Rectal smooth muscle tissue (tissue), 1 donor: ENCODE measurements around the gene FXR2.

Experiments
- H3K27ac ChIP-seq: one replicate; pipeline ENCODE4 v1.7.0; 2013; ENCODE audit warnings: low read depth, low read length, inconsistent platforms
- H3K27me3 ChIP-seq: one replicate; pipeline ENCODE4 v1.7.0; 2013; ENCODE audit warnings: low read length; ENCODE audit not compliant: control insufficient read depth, insufficient read depth
- H3K36me3 ChIP-seq: one replicate; pipeline ENCODE4 v1.7.0; 2013; ENCODE audit warnings: low read length; ENCODE audit not compliant: control insufficient read depth, insufficient read depth
- H3K4me1 ChIP-seq: one replicate; pipeline ENCODE4 v1.7.0; 2013; ENCODE audit warnings: low read length; ENCODE audit not compliant: control insufficient read depth, insufficient read depth
- H3K4me3 ChIP-seq: one replicate; pipeline ENCODE4 v1.7.0; 2013; ENCODE audit warnings: low read length
- H3K9ac ChIP-seq: one replicate; pipeline ENCODE4 v1.7.0; 2013; ENCODE audit warnings: low read length

FXR2 gene

DNA sequence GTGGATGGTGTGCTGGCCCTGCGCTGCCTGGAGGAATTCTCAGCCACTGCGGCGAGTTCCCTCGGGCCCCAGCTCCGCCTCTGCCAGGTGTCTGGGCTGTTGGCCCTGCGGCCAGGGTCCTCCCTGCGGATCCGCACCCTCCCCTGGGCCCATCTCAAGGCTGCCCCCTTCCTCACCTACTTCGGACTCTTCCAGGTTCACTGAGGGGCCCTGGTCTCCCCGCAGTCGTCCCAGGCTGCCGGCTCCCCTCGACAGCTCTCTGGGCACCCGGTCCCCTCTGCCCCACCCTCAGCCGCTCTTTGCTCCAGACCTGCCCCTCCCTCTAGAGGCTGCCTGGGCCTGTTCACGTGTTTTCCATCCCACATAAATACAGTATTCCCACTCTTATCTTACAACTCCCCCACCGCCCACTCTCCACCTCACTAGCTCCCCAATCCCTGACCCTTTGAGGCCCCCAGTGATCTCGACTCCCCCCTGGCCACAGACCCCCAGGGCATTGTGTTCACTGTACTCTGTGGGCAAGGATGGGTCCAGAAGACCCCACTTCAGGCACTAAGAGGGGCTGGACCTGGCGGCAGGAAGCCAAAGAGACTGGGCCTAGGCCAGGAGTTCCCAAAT, 57.4 kb downstream of the FXR2 start:
- H3K36me3 ChIP-seq = peaks cover 6% of the 10 kb centered on the region
- H3K27me3 ChIP-seq = no peaks in the 10 kb centered on the region
- H3K4me1 ChIP-seq = peaks cover 30% of the 10 kb centered on the region
- peak overlapping the region; percentile 99 for H3K27ac ChIP-seq
- H3K9ac ChIP-seq = peak overlapping the region; percentile 75
- H3K4me3 ChIP-seq = peak overlapping the region; percentile 66

DNA sequence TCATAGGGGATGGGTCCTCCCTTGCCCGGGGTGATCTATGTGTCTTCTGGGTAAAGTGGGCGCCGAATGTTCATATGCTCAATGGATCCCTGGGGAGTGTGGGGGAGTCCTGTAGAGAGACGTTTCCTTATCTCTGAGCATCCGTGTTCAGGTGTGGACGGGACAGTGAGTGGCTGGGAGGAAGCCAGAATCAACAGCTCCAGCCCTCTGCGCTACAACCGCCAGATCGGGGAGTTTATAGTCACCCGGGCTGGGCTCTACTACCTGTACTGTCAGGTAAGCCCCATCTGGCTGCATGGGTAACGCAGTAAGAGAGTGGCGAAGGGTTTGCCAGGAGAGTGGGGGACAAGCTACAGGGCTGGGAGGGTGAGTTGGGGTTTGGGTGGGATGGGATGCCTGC, 58.1 kb downstream of the FXR2 start:
- Histone ChIP-seq H3K27ac (peak overlapping the region; percentile 99), H3K27me3 (no peaks in the 10 kb centered on the region), H3K4me3 (no peak overlapping the region), H3K4me1 (peaks cover 30% of the 10 kb centered on the region), H3K9ac (no peak overlapping the region), H3K36me3 (peaks cover 6% of the 10 kb centered on the region)

DNA sequence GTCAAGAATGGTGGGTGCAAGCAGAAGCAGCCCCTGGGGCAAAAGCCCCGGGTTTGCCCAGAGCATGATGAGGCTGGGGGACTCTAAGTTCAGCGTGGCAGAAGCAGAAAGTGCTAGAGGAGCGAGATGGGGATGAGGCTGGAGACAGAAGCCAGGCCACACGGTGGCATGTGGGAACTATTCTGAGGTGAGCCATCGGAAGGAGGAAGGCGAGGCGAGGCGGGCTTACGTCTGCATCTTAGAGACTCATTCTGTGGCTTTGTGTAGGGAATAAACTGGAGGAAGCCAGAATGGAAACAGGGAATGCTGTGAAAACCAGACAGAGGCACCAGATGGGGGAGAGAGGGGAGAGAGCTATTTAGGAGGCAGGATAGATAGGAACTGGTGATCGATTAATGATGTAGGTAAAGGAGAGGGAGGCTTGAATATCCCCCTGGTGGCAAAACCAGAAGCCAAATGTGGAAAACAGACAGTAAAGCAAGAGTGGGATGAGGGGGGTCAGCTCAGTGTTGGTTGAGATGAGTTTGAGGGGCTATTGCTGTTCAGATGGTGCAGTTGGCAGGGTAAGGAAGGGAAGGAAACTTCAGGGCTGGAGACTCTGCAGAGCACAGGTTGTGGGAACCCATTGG, 59.3 kb downstream of the FXR2 start:
- Histone ChIP-seq H3K27me3 (no peaks in the 10 kb centered on the region), H3K9ac (no peak overlapping the region), H3K27ac (no peak overlapping the region), H3K4me1 (peaks cover 26% of the 10 kb centered on the region), H3K4me3 (no peak overlapping the region), H3K36me3 (peaks cover 6% of the 10 kb centered on the region)

DNA sequence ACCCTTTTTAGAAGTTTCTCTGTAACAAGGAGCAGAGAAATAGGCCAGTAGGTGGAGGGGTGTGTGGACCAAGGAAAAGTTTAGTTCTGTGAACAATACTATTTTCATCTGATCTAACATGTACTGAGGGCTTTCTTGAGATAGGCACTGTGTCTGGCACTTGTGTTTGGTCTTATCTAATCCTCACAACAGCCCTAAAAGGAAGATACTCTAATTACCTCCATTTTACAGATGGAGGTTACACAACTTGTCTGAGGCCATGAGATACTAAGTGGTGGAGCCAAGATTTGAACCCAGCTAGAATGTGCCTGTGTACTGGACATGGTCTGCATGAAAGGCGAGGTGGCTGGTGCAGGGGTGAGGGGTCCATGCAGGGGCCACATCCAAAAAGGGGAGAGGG, 61.3 kb downstream of the FXR2 start:
- H3K27ac ChIP-seq = no peak overlapping the region
- peaks cover 13% of the 10 kb centered on the region for H3K4me1 ChIP-seq
- H3K36me3 ChIP-seq = peaks cover 6% of the 10 kb centered on the region
- H3K9ac ChIP-seq = no peak overlapping the region
- no peak overlapping the region for H3K4me3 ChIP-seq
- no peaks in the 10 kb centered on the region for H3K27me3 ChIP-seq

DNA sequence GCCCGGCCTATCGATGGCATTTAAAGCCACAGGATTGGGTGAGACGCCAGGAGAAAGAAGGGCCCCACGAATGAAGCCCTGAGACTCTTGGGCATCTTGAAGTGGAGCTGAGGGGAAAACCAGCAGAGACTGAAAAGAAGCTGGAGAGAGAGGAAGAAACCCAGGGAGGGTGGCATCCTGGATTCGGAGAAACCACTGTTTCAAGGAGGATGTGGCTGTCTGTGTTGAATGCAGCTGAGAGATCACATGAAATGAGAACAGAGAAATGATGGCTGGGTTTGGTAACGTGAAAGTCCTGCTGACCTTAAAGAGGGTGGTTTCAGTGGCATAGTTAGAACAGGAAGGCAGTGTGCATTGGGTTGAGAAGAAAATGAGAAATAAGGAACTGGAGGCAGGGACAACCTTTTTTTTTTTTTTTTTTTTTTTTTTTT, 62.1 kb downstream of the FXR2 start:
- H3K27me3 ChIP-seq = no peaks in the 10 kb centered on the region
- no peak overlapping the region for H3K9ac ChIP-seq
- H3K36me3 ChIP-seq = peaks cover 6% of the 10 kb centered on the region
- H3K27ac ChIP-seq = no peak overlapping the region
- no peak overlapping the region for H3K4me3 ChIP-seq
- H3K4me1 ChIP-seq = peaks cover 10% of the 10 kb centered on the region

DNA sequence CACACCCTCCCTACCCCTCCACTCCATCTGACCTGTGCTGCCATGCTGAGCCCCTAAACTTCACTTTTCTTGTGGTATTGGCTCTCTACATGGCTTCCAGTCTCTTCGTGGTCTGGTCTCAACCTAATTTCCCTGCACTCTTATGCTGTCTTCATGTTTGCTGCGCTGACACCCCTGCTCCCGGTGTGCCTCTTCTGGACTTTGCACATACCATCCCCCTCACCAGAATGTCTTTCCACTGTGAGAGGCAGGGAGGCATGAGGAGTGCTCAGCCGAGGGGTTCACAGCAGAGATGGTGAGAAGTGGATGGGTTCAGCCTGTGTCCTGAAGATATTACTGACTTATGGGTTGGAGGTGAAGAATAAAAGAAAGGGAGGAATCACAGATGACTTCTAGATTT, 63.3 kb downstream of the FXR2 start:
- Histone ChIP-seq H3K9ac (no peak overlapping the region), H3K36me3 (peaks cover 6% of the 10 kb centered on the region), H3K4me3 (no peak overlapping the region), H3K27ac (no peak overlapping the region), H3K4me1 (peaks cover 8% of the 10 kb centered on the region), H3K27me3 (no peaks in the 10 kb centered on the region)

DNA sequence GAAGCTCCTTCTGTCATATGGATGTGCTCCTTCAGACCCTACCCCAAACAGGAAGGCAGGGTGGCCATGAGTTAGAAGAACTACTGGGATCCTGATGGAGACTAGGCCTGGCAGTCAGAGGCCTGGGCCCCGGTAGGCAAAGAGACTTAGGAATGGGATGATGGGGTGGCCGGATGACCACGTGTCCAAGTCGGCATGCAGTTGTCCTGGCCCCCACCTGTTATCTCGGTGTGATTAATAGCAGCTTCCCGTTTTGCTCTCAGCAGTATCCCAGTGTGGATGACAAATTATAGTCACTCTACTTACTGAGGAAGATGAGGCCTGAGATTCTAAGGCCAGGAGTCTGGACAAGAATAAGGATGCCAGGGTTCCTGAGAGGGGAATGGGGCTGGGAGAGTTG, 64.4 kb downstream of the FXR2 start:
- peak overlapping the region; percentile 89 for H3K27ac ChIP-seq
- H3K36me3 ChIP-seq = peaks cover 6% of the 10 kb centered on the region
- H3K27me3 ChIP-seq = no peaks in the 10 kb centered on the region
- H3K9ac ChIP-seq = no peak overlapping the region
- H3K4me3 ChIP-seq = no peak overlapping the region
- peaks cover 8% of the 10 kb centered on the region for H3K4me1 ChIP-seq

DNA sequence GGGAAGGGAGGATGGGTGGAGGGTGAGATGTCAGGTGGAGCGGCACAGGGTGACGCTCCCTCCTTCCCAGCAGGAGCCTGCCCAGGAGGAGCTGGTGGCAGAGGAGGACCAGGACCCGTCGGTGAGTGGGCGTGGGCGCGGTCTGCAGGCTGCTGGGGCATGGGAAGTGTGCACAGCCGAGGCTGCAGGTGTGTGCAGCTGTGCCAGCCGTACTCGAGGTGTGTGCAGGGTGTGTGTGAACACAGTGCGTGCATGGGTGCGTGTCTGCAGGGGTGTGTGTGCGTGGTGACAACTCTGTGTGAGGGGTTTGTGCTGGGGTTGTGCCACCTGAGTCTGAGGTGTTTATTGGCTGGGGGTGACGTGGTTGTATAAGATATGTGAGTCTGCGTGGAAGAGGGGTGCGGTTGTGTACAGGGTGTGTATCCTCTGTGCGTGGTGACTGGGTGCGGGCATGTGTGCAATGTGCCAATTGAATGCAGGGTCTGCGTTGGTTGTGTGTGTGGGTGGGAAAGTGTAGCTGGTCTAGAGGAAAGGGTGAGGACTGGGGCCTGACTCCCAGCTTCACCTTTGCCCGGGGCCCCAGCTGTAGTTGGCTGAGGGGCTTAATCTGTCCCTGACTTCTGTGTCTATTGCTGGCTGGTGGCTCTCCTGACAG, 65.2 kb downstream of the FXR2 start:
- Histone ChIP-seq H3K4me3 (peak overlapping the region; percentile 96), H3K27ac (peak overlapping the region; percentile 89), H3K9ac (peak overlapping the region; percentile 87), H3K4me1 (peaks cover 8% of the 10 kb centered on the region), H3K27me3 (no peaks in the 10 kb centered on the region), H3K36me3 (peaks cover 6% of the 10 kb centered on the region)

DNA sequence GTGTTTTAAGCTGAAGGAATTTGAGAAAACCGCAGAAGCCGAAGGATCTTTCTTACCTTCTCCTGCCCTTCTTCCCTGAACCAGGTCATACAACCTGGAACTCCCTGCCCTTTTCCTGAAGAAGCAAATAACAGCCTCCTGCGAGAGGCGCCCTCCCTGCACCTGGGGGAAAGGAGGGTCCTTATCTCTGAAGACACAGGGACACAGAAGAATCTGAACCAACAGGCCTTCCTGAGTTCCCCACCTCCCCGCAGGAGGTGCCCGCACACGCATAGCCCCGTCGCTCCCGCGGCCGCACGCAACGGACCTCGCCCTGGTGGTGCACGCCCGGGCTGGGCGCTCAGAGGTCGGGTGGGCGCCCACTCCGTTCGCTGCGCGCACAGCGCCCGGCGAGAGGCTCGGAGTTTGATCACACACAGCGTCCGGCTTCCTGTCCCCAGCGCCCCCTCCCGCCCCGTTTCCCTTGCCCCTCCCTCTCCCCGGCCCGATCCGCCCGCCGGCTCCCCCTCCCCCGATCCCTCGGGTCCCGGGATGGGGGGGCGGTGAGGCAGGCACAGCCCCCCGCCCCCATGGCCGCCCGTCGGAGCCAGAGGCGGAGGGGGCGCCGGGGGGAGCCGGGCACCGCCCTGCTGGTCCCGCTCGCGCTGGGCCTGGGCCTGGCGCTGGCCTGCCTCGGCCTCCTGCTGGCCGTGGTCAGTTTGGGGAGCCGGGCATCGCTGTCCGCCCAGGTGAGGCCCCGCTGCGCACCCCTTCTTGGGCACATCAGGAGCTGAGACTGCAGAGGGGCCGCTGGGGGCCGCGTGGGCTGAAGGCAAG, 65.9 kb downstream of the FXR2 start, which contains the start of gene TNFSF12:
Gene TNFSF12 (plus strand): TSS at position 474 of the 816 bp plus-strand sequence. CDS start 96 bp downstream, at position 570.
- H3K4me1 ChIP-seq = peaks cover 8% of the 10 kb centered on the region
- H3K9ac ChIP-seq = peak within 1 kb of the TSS; percentile 87
- H3K27me3 ChIP-seq = no peaks in the 10 kb centered on the region
- H3K27ac ChIP-seq = peak within 1 kb of the TSS; percentile 89
- peak within 1 kb of the TSS; percentile 96 for H3K4me3 ChIP-seq
- peaks cover 4% of the 10 kb centered on the region for H3K36me3 ChIP-seq

DNA sequence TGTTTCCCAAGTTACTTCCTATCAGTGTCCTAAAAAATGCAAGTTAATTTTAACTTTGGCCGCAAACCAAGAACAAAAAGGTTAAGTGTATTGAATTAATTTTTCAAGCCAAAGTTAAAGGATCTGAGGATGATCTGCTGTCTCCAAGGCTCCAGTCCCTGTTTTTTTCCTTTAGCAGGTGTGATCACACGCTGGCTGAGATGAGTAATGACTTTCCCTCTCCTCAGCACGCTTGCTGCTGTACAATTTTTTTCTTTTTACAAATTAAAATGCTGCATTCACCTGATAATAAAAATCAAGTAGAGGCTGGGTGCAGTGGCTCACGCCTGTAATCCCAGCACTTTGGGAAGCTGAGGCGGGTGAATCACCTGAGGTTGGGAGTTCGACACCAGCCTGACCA, 69.8 kb downstream of the FXR2 start:
- Histone ChIP-seq H3K27ac (no peak overlapping the region), H3K27me3 (no peaks in the 10 kb centered on the region), H3K4me3 (no peak overlapping the region), H3K36me3 (no peaks in the 10 kb centered on the region), H3K4me1 (peaks cover 7% of the 10 kb centered on the region), H3K9ac (no peak overlapping the region)
